Measurements from ENCODE around the gene GSTCD. TPM values are rescaled to one million over a fixed set of nuclear protein-coding genes. Genes with fewer than 3 reads are reported as not detected.

The GSTCD gene
- total RNA-seq, 1 experiment from 2014 or later = 22.5 TPM

- TF ChIP-seq ZBTB33 (IDR thresholded peaks at IDR 0.05; ENCODE audit: extremely low read depth, insufficient replicate concordance, low read length) = no peak
- no peak for TF ChIP-seq CEBPB (IDR thresholded peaks at IDR 0.05; ENCODE audit: low read depth)
- no peak for TF ChIP-seq SP1 (IDR thresholded peaks at IDR 0.05; ENCODE audit: low read depth)
Observed at GRCh38 chr4:105837037-105837436, 128.5 kb downstream of the GSTCD start (continued).

GRCh38 chr4:105838082-105838481 lies 129.5 kb downstream of the GSTCD start:
- BruUV-seq (replicated peaks) = no TSS peak
- H3K79me2 ChIP-seq (ENCODE audit: insufficient read depth, low read length) = no peaks in the 10 kb centered on the region
- no peaks in the 10 kb centered on the region for H3K9me2 ChIP-seq (ENCODE audit: insufficient read depth)
- H3K27ac ChIP-seq (ENCODE audit: low read depth, low read length) = no peak overlapping the region
- H3K9ac ChIP-seq (ENCODE audit: low read length) = no peak overlapping the region
- no peak overlapping the region for H3K4me2 ChIP-seq (ENCODE audit: low read length)
- no peak overlapping the region for H3K4me3 ChIP-seq (replicated peaks in 1 of 2; ENCODE audit: low read depth in 1 of 2, low read length in 2 of 2)
- intact Hi-C loops (cut with micrococcal nuclease) = no loop called here
- ChIA-PET POLR2A (no interaction called here), CTCF (no interaction called here), RAD21 (ENCODE audit: low non-redundant PET in 1 of 2, low total read pairs in 2 of 2, uncharacterized antibody in 2 of 2, unreplicated experiment in 2 of 2) (no interaction called here)
- H3K9me3 ChIP-seq (ENCODE audit: control insufficient read depth in 1 of 2, insufficient read depth in 1 of 2, low read depth in 1 of 2, low read length in 2 of 2) = no peaks in the 10 kb centered on the region
- H3K27me3 ChIP-seq (ENCODE audit: insufficient read depth, low read length) = no peaks in the 10 kb centered on the region
- no peak for DNase-seq (ENCODE audit: low read depth, low spot score)
- no peak overlapping the region for H2AFZ ChIP-seq (ENCODE audit: low read depth, low read length, poor library complexity, severe bottlenecking)
- no peaks in the 10 kb centered on the region for H4K20me1 ChIP-seq (ENCODE audit: insufficient read depth)
- ATAC-seq = no peak
- H3K4me1 ChIP-seq (ENCODE audit: control insufficient read depth in 1 of 2, insufficient read depth in 2 of 2, low read length in 2 of 2) = no peaks in the 10 kb centered on the region
- H3K36me3 ChIP-seq (ENCODE audit: control insufficient read depth in 1 of 2, insufficient read depth in 2 of 2, low read length in 2 of 2) = no peaks in the 10 kb centered on the region
- no peak for TF ChIP-seq ZBTB33 (IDR thresholded peaks at IDR 0.05; ENCODE audit: extremely low read depth, insufficient replicate concordance, low read length)
- TF ChIP-seq JUND (IDR thresholded peaks at IDR 0.05) = no peak
- no peak for TF ChIP-seq YY1 (IDR thresholded peaks at IDR 0.05; ENCODE audit: extremely low read depth, insufficient replicate concordance, low read depth, low read length)
- no peak for TF ChIP-seq EZH2 (IDR thresholded peaks at IDR 0.05)
- TF ChIP-seq REST (IDR thresholded peaks at IDR 0.05; ENCODE audit: low read depth) = no peak
- TF ChIP-seq, protein P1, sequence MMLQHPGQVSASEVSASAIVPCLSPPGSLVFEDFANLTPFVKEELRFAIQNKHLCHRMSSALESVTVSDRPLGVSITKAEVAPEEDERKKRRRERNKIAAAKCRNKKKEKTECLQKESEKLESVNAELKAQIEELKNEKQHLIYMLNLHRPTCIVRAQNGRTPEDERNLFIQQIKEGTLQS (IDR thresholded peaks at IDR 0.05) = no peak
- TF ChIP-seq RAD21 (IDR thresholded peaks at IDR 0.05; ENCODE audit: low read depth) = no peak
- TF ChIP-seq ELF1 (IDR thresholded peaks at IDR 0.05; ENCODE audit: borderline replicate concordance, low read depth) = no peak
- no peak for TF ChIP-seq EGR1 (IDR thresholded peaks at IDR 0.05; ENCODE audit: low read depth)
- no peak for TF ChIP-seq ZFX (IDR thresholded peaks at IDR 0.05)
- no peak for TF ChIP-seq SIN3A (IDR thresholded peaks at IDR 0.05; ENCODE audit: low read depth)
- no peak for TF ChIP-seq SP1 (IDR thresholded peaks at IDR 0.05; ENCODE audit: low read depth)
- TF ChIP-seq CTCF (IDR thresholded peaks at IDR 0.05 in 2 of 3, conservative IDR thresholded peaks at IDR 0.05 in 1 of 3; ENCODE audit: borderline replicate concordance in 1 of 3, insufficient read depth in 1 of 3, low read depth in 2 of 3, low read length in 2 of 3) = no peak
- TF ChIP-seq SRF (IDR thresholded peaks at IDR 0.05; ENCODE audit: low read depth) = no peak
- TF ChIP-seq POLR2A (IDR thresholded peaks at IDR 0.05; ENCODE audit: borderline replicate concordance, extremely low read depth, insufficient read depth, insufficient read length) = no peak
- TF ChIP-seq ZNF274 (IDR thresholded peaks at IDR 0.05; ENCODE audit: low read depth, low read length) = no peak

Measured in HCT116 (cell line).